22Rv1 (cell line): ENCODE data around the gene CCT6A.

Experiments
- CTCF ChIP-seq: fragments of 450-650 bp; IDR thresholded peaks from 2 replicates; pipeline ENCODE4 v1.5.1; 2017; ENCODE audit warnings: mild to moderate bottlenecking
- ZFX ChIP-seq: fragments of 450-650 bp; IDR thresholded peaks from 2 replicates; pipeline ENCODE4 v1.6.1; 2017; ENCODE audit warnings: antibody characterized with exemption, borderline replicate concordance

- TF ChIP-seq CTCF: no peak
- TF ChIP-seq ZFX: no peak
Observed at GRCh38 chr7:56097700-56098099, 46.1 kb downstream of the CCT6A start.
